Activated CD8-positive, alpha-beta memory T cell treated with anti-CD3 and anti-CD28 coated beads, Interleukin-2, amount 50 U/mL, for 48 hours (primary cell): ENCODE measurements around the gene PHLPP1.

Experiments used
- DNase-seq: peaks from one replicate; pipeline ENCODE4 v3.0.0-alpha.2; 2020

PHLPP1 gene

DNA sequence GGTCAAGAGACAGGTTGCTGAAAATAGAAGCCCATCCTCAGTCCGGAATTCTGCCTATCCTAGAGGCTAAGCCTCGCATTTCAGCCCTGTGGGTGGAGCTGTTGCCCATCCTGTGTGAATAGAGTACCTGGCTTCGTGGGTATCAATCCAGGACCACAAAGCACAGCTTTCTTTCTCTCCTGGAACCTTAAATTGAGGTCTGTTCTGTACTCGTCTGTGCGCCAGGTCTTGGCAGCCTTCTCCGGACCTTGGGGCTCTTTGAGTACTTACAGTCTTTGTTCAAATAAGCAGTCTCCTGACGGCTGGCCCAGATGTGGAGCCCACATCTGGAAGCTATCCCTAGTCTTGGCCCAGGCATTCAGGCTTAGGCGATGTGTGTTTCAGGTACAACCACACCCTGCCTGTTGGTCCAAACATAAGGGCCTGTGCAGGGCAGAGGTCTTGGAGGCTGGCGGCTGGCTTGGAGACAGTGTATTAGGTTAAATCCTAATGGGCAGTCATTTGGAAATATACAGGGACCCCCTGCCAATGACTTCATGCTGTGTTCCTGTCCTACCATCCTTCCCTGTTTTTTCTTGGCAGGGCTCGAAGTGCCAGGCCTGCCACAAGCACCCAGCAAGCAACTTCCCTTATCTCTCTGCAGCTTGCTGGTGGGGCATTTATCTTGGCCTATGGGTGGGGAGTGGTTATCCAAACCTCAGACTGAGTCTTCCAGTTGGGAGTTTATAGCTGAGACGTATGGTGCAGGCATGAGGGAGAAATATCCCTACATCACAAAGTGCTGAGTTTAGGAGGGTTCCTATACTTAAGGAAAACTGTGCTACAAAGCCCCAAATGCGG is 310.1 kb downstream of the PHLPP1 start:
- DNase-seq: no peak

- no peak for DNase-seq
Observed at GRCh38 chr18:63028380-63028779, 313.0 kb downstream of the PHLPP1 start.
